A673 (cell line): ENCODE data around the gene RNF167.

ENCODE experiments used
- CTCF ChIP-seq: fragments of 300-800, 200-600 bp; sonication (generic); conservative IDR thresholded peaks from 2 replicates; pipeline ENCODE4 v1.5.1; 2017; ENCODE audit warnings: low read depth, mild to moderate bottlenecking, antibody characterized with exemption, low read length, moderate library complexity, mixed read lengths
- EZH2 ChIP-seq: fragments of 200-600 bp; sonication (generic); IDR thresholded peaks from 2 replicates; pipeline ENCODE4 v1.6.1; 2017; ENCODE audit warnings: borderline replicate concordance, low read depth, mild to moderate bottlenecking, mixed read lengths, antibody characterized with exemption, low read length; ENCODE audit not compliant: poor library complexity, severe bottlenecking

- TF ChIP-seq CTCF (no peak), EZH2 (no peak)
Observed at GRCh38 chr17:4939546-4939795, 597 bp upstream of the RNF167 start.
